Measurements from ENCODE around the gene ABCG1.
"Not testable (repeated sequence)": the region's sequence is repeated elsewhere in the genome, so short reads cannot be mapped to it uniquely, and the experiment has no call there.

The ABCG1 gene

DNA sequence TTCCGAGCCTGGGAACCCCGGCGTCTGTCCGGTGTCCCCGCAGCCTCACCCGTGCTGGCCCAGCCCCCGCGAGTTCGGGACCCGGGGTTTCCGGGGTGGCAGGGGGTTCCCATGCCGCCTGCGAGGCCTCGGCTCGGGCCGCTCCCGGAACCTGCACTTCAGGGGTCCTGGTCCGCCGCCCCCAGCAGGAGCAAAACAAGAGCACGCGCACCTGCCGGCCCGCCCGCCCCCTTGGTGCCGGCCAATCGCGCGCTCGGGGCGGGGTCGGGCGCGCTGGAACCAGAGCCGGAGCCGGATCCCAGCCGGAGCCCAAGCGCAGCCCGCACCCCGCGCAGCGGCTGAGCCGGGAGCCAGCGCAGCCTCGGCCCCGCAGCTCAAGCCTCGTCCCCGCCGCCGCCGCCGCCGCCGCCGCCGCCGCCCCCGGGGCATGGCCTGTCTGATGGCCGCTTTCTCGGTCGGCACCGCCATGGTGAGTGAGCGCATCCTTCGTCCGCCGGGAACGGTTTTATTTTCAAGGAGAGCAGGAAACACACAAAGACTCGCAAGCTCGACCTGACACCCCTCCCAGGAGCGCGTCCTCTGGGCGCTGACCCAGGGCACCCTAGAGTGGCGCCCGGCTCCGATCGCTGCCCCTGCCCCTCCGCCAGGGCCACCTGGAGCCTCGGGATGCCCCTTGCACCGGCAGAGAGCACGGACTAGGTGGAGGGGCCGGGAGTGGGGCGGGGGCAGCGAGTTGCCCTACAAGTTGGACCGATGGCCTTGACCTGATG lies at the start of gene ABCG1:
Gene ABCG1, plus strand, starts transcription at position 305 of the 770 bp plus-strand sequence. Its CDS starts 123 bp downstream, at position 428.
- no peak for DNase-seq (ENCODE audit: low read depth)

DNA sequence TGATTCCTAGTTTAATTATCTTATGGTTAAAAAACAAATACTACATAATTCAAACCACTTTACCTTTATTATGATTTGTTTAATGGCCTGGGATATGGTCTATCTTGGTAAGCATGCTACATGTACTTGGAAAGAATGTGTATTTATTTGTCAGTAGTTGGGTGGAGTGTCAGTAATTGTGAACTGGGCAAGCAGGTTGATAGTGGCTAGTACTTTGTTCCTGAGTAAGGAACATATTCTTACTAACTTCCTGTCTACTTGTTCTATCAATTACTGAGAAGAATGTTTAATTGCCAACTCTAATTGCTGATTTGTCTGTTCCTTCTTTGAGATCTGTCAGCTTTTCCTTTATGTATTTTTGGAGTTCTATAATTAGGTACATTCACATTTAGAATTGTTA lies 49.2 kb upstream of the ABCG1 start:
- no peak for DNase-seq (ENCODE audit: low read depth)

DNA sequence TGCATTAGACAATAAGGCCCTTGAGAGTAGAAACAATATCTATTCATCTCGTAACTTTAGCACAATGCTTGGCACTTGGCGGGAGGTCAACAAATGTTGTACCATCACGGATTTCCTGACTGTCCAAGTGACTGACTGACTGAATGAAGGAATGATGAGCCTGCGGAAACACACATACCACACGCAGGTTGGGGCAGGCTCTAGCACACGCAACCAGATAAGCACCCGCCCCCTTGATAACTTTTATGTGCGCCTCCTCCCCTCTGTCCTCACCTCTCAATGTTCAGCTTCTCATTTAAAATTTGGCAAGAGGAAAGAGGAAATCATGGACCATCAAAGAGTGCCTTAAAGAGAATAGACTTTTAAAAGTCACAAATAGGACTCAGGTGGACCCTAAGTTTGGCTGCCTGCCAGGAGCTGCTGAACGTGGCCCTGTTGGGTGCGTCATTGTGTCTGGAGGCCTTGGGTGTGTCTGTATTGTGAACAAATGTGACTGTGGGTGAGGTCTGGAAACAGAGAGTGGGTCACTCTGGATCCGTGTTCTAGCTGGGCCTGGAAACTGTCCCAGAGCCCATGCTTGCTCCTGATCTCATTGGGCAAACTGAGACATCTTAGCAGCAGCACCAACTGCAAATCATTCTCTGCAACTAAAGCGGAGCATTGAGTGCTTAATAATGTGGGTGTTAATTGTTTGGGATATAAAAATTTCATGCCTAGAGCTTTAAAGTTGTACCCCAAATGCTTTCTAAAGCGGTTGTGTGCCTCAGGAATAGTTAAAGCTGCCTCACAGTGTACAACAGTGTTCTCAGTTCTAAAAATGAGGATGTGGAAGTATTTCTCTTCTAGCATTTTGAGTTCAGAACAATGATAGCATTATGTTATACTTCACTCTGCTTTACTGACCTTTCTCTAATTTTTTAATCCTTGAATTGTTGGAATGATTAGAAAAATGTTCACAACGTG lies 47.6 kb upstream of the ABCG1 start:
- no peak for DNase-seq (ENCODE audit: low read depth)

DNA sequence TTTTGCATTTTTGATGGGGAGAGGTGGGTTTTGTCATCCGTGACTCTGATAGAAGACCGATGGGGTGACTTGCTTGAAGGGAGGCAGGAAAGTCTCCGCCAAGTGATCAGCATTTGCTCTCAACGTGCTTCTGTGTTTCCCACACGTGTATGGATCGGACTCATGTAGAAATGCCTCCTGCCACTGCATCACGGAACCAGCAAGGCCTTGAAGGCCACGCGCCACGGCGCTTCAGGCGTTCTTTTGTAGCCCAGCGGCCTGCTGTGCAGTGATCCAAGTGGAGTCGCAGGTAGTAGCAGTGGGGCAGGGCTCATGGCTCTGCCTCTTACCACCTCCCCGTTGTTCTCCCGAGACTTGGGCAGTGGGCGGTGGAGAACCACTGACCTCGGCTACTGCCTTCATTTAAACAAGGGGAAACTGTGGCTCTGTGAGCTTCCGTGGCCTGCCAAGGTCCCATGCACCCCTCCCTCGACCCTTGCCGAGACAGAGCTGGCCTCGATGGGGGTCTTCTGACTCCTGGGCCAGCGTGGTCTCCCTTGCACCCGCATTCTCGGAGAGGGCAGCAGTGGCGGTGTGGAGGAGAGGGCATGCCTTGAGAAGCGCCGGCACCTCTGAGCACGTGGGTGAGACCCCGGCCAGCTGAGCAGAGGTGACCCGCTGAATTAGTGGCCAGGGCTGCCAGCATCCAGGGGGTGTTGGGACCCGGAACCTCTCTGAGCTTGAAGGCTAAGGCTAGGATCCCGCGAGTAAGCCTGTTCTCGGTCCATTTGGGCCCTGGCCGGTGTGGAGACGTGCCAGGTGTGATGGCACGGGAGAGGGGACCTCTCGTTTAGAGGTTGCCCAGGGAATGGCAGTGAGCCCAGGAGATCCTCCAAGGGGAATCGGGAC lies 46.1 kb upstream of the ABCG1 start:
- no peak for DNase-seq (ENCODE audit: low read depth)

DNA sequence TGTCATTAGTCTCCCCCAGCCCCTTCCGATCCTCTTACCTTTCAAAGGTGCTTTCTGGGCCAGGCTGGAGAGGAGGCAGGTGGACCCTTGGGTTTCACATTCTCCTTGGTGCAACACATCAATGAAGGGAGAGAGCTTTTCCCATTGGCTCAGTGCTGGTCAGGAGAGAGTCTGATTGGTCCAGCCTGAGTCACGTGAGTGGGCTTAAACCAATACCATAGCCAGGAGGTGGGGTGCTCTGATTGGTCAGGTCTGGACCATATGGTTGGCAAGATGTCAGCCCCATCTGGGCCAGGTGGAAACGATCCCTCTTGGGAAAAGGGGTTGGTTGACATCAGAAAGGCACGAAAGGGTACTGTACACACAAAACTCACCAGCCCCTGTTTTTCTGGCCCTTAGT lies 44.8 kb upstream of the ABCG1 start:
- no peak for DNase-seq (ENCODE audit: low read depth)

DNA sequence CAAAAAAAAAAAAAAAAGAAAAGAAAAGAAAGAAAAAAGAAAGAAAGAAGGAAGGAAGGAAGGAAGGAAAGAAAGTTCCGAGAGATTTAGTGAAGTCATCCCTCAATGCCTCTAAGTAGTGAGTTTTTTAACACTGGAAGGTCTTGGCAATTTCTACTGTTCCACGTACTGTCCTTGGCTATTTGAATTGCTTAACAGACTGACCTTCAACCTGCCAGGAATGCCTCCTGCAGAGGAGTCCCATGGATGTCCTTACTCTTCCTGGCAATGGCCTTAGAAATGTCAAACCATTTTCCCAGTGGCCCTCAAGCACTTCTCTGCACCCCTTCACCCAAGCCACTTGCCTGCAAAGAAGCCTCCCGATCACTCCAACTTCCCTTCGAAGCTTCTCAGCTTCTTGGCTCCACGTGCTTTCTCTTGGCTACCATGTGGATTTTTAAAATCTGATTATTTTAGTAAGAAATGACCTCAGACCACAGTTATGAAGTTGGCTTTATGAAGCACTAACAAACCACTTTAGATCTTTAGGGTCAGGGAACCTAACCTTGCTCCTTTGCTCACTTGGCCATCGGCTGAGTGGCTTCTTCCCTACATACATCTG lies 43.7 kb upstream of the ABCG1 start:
- no peak for DNase-seq (ENCODE audit: low read depth)

DNA sequence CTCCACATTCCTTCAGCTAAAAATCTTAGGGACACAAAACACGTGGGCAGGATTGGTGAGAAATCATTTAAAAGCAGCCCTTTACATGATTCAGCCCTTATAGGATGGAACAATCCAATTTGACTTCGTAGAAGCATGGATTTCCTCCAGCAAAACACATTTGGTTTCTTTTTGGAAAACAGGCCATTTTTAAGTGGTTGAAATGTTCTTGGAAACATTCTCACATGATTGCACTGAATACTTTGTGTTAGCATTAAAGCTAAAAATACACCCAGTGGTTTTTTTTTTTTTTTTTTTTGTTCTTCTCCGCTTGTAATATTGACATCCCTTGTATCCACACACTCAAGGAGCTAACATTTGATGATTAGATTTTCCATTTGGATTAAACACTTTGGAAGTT lies 42.1 kb upstream of the ABCG1 start:
- no peak for DNase-seq (ENCODE audit: low read depth)

DNA sequence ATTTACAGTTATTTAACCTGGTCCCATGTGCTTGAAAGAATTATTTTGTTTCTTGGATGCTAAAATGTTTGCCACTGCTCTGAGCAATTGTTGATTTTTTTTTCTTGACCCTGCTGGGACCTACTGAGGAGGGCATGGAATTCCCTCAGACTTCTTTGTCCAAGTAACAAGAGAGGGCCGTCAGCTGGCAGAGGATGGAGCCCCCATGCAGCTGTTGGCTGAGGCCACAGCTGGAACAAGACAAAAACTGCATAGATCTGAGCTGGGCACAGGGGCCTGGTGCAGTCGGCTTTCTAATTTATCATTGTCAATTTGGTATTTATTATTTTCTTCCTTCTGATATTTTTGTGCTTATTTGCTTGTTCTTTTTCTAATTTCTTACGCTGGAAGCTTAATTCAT lies 39.6 kb upstream of the ABCG1 start:
- DNase-seq (ENCODE audit: low read depth), result no peak

DNA sequence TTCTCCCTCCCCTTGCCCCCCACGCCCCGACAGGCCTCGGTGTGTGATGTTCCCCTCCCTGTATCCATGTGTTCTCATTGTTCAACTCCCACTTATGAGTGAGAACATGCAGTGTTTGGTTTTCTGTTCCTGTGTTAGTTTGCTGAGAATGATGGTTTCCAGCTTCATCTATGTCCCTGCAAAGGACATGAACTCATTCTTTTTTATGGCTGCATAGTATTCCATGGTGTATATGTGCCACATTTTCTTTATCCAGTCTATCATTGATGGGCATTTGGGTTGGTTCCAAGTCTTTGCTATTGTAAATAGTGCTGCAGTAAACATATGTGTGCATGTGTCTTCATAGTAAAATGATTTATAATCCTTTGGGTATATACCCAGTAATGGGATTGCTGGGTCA lies 38.9 kb upstream of the ABCG1 start:
- not testable (repeated sequence) for DNase-seq (ENCODE audit: low read depth)

DNA sequence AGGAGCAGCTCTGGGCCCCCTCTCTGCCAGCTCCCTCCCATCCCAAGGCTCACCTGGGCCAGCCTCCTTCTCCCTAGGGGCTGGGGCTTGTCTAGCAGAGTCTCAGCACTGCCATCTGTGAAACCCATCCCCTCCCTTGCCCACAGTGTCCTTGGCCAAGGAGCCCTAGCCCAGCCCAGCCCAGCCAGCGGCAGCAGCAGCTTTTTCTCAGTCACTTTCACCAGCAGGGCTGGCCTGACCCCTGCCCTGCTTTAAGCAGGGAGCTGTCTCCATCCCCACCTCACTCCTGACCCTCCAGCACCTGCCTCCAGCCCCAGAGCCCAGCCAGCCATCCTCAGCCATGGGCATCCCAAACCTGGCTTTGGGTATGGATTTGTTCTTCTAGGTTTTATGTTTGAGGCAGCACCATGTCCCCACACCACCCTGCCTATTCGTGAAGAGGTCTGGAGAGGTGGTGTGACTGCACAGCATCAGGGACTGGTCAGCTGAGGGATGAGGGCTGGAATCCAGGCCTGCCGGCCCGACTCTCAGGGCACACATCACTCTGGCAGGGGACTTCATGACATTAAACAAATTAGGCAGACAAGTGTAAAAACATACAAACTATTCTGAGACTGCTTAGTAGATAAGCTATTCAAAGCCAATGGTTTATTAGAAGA lies 36.1 kb upstream of the ABCG1 start:
- no peak for DNase-seq (ENCODE audit: low read depth)

DNA sequence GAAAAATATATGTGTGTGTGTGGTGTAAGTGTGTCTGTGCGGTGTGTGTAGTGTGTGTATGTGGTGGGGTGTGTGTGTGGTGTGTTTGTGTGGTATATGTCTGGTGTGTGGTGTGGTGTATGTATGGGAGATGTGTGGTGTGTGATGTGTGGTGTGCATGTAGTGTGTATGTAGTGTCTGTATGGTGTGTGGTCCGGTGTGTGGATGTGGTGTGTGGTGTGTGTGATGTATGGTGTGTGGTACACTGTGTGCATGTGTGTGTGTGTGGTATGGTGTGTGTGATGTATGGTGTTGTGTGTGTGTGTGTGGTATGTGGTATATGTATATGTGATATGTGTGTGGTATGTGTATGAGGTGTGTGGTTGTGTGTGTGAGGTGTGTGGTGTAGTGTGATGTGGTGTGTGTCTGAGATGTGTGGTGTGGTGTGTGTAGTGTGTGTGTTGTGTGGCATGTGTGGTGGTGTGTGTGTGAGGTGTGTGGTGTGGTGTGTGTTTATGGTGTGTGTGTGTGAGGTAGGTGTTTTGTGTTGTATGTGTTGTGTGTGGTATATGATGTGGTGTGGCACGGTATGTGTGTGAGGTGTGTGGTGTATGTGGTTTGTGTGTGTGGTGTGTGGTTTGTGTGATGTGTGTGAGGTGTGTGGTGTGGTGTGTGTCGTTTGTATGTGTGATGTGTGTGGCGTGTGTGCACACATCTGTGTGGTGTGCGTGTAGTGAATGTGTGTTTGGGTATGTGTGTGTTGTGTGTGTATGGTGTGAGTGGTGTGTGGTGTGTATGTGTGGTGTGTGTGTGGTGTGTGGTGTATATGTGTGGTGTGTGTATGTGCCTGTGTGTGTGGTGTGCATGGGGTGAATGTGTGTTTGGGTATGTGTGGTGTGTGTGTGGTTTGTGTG lies 35.3 kb upstream of the ABCG1 start:
- DNase-seq (ENCODE audit: low read depth), result no peak

DNA sequence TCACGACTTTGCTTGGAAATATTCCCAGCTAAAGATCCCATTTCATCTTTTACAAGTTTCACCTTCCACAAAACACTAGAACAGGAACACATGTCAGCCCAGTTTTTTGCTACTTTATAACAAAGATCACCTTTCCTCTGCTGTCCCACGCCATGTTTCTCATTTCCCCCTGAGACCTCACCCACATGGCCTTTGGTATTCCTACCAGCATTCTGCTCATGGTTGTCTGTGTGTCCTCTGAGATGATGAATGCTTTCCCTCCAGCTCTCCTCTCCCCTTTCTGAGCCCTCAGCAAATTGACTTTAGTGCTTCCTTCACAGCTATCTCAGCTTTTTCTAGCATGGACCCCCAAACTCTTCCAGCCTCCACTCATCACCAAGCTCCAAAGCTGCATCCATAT lies 32.3 kb upstream of the ABCG1 start:
- DNase-seq (ENCODE audit: low read depth), result no peak

DNA sequence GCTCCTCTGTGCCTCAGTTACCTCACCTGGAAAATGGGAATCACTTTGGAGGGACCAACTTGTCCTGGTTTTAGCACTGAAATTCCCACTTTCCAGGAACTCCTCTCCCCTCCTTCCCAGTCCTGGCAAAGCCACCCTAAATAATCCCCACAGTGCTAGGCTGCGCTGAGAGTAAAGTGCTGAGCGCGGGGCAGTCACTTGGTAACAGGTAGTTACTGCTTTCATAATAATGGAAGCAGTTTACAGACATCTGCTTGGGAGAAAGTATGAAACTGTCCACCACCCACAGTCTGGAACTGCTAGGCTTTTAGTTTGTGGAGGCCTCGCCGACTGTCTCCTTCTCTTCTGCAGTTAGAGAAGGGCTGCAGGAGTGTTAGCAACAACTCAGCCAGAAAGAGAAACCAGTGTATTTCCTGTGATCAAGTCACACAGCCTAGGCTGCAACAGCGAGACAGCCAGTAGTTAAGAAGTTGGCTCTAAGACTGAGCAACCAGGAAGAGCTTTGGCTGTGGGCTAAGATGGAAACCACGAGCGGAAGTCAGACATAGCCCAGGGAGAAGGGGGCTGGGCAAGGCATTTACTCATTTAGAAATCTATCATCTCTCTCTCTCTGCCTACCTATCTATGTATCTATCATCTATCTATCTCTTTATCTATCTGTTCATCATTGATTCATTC lies 30.8 kb upstream of the ABCG1 start:
- DNase-seq (ENCODE audit: low read depth), result peak; percentile 48

DNA sequence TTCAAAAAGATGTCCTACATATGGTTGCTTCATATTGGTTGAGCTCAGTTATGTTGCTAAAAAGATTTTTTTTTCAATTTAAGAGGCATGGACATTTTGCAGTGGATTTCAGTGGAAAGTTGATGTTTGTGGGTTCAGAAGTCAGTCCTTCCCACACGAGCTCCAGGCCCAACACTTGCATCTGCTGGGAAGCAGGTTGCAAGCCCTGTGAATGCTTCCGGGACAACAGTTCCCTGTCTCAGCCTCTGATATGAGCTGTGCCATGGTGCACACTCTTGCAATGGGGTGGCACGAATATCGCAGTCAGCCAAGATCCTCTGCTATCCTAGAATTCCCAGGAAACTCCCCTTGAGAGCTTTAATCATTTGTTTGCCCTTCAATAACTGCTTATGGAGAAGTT lies 30.3 kb upstream of the ABCG1 start:
- DNase-seq (ENCODE audit: low read depth), result no peak

DNA sequence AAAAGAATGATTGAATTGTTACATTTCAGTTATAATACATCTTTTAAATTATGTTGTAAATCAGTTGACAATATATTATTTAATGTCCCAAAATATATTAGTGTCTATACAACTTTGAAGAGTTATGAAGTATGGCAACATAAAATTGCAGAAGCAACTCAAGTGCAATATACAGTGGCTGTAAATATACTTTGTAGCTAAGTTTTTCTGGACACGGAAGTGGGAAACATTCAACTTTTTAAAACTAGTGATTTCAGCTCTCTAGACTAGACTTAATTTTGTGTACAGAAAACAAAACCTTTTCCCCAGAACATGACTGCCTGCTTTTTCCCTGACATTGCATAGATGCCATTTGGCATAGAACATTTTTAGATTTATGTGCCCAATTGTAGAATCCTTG lies 29.5 kb upstream of the ABCG1 start:
- no peak for DNase-seq (ENCODE audit: low read depth)

DNA sequence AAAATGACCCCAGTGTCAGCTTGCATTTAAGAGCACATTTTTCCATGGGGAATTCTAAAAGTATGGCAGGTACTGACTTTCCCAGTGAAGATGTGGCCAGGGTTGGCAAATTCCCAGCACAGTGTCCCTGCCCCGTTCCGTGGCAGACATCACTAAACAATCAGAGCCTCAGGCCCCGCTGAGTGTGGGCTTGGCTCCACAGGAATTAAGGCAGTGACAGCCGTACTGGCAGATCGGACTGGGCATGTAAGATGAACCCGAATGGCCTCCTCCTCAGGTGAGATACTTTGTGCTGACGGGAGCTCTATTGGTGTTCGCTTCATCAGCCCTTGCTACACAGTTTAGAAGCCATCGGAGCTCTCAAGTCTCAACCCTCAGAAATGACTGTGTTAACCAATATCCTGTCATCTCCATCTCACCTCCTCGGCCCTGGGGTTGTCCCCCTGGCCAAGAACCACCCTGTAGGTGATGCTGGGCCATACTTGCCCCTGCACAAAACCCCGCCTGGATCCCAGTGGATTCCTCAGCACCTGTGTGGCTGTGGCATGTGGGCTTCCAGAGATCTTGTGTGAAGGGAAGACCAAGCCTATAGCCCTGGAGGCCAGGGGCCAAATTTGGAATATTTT lies 29.0 kb upstream of the ABCG1 start:
- no peak for DNase-seq (ENCODE audit: low read depth)

DNA sequence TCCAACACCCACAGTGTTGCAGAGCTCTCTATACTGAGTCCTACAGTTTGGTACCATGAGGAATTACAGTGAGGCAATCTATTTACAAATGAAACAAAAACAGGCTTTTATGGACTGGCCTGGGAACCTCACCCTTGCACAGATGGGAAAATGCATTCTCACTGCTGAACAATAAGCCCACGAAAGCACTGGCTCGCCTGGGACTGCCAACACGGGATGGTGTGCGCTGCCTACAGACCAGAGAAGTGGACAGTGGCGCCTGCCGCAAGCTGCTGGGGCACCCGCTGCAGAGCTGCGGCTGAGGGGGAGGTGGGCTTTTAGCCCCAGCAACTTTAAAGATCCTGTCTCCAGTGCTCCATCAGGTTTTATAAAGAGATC lies 28.5 kb upstream of the ABCG1 start:
- DNase-seq (ENCODE audit: low read depth), result no peak

DNA sequence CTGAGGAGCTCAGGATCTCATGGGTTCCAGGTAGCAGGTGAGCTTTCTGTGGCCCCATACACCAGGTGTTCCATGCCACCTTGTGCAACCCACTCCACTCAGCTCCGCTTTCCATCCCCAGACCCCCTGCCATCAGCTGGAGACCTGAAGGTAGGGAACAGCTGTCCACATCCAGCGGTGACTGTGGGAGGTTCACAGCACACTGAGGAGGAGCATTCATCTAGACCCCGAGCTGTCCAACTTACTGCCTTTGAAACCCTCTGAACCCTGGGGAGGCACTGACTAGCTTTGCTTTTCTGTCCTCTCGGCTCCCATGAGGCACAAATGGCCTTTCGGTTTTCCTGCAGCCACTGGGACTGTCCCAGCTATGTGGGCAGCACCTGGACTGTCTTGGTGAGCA lies 27.9 kb upstream of the ABCG1 start:
- no peak for DNase-seq (ENCODE audit: low read depth)

Data from stimulated activated CD8-positive, alpha-beta memory T cell treated with anti-CD3 and anti-CD28 coated beads, Interleukin-7, amount 100 ng/mL, for 24 hours (primary cell).